RKO (cell line): ENCODE measurements around the gene SNX1.
"Not testable (repeated sequence)": the region's sequence is repeated elsewhere in the genome, so short reads cannot be mapped to it uniquely, and the experiment has no call there.

ENCODE experiments used
- DNase-seq: peaks from one replicate; pipeline ENCODE4 v3.0.0-alpha.2; 2016; ENCODE audit warnings: low spot score

The SNX1 gene

GRCh38 chr15:64112904-64113303, 17.1 kb downstream of the SNX1 start:
- no peak for DNase-seq

- DNase-seq: no peak
These were observed 22.1 kb downstream of the SNX1 start for GRCh38 chr15:64117759-64118487.

- not testable (repeated sequence) for DNase-seq
These were observed 24.5 kb downstream of the SNX1 start for GRCh38 chr15:64120322-64120721.

- DNase-seq: no peak
These were observed 25.8 kb downstream of the SNX1 start for GRCh38 chr15:64121614-64122013.

- no peak for DNase-seq
These were observed 26.7 kb downstream of the SNX1 start for GRCh38 chr15:64122444-64122843.

- DNase-seq: no peak
These were observed 27.2 kb downstream of the SNX1 start for GRCh38 chr15:64122936-64123351.

- no peak for DNase-seq
These were observed 30.2 kb downstream of the SNX1 start for GRCh38 chr15:64125978-64126377.

- DNase-seq: no peak
These were observed 31.9 kb downstream of the SNX1 start for GRCh38 chr15:64127521-64128270.

- DNase-seq: no peak
These were observed 34.4 kb downstream of the SNX1 start for GRCh38 chr15:64130159-64130558.

GRCh38 chr15:64131547-64131946, 35.8 kb downstream of the SNX1 start:
- no peak for DNase-seq

GRCh38 chr15:64132217-64132616, 36.4 kb downstream of the SNX1 start:
- no peak for DNase-seq

- DNase-seq: no peak
These were observed 38.0 kb downstream of the SNX1 start for GRCh38 chr15:64133623-64134344.

- no peak for DNase-seq
These were observed 38.6 kb downstream of the SNX1 start for GRCh38 chr15:64134345-64134829.

GRCh38 chr15:64136347-64136746, 40.6 kb downstream of the SNX1 start:
- no peak for DNase-seq

- DNase-seq: no peak
These were observed 41.5 kb downstream of the SNX1 start for GRCh38 chr15:64137226-64137833.

GRCh38 chr15:64138331-64138941, 42.7 kb downstream of the SNX1 start:
- DNase-seq: no peak

GRCh38 chr15:64141798-64142512, 46.2 kb downstream of the SNX1 start:
- DNase-seq: no peak

- DNase-seq: no peak
These were observed 47.5 kb downstream of the SNX1 start for GRCh38 chr15:64143276-64143675.

- no peak for DNase-seq
These were observed 48.4 kb downstream of the SNX1 start for GRCh38 chr15:64144192-64144564.

- DNase-seq: no peak
These were observed 48.9 kb downstream of the SNX1 start for GRCh38 chr15:64144565-64145281.

GRCh38 chr15:64146041-64146440, 50.3 kb downstream of the SNX1 start:
- DNase-seq: no peak
